Peyer's patch (tissue), 4 donors: ENCODE results near the gene ELP5. TPM values are rescaled to one million over a fixed set of nuclear protein-coding genes. Genes with fewer than 3 reads are reported as not detected.

Experiments
- DNase-seq, 3 donors: peaks; one replicate each; pipeline ENCODE4 v3.0.0-alpha.2; 2017 to 2019
- H3K27ac ChIP-seq, 4 donors: fragments of 200-600 bp; sonication (generic); one replicate each; pipeline ENCODE4 v1.5.1; 2016 to 2019
- H3K27me3 ChIP-seq, 2 donors: fragments of 200-600 bp; sonication (generic); one replicate each; pipeline ENCODE4 v1.5.1; 2019
- H3K36me3 ChIP-seq, 3 donors: fragments of 200-600 bp; sonication (generic); one replicate each; pipeline ENCODE4 v1.5.1; 2016 to 2019
- H3K4me1 ChIP-seq, 4 donors: fragments of 200-600 bp; sonication (generic); one replicate each; pipeline ENCODE4 v1.5.1; 2016 to 2019
- H3K4me3 ChIP-seq, 4 donors: fragments of 200-600 bp; sonication (generic); 1 replicate in 3 of 4; 2 replicates in 1 of 4; pipeline ENCODE4 v1.5.1; 2016 to 2019; ENCODE audit warnings: mild to moderate bottlenecking in 1 of 4
- H3K9me3 ChIP-seq, 4 donors: fragments of 200-600 bp; sonication (generic); one replicate each; pipeline ENCODE4 v1.5.1; 2016 to 2019; ENCODE audit warnings: mild to moderate bottlenecking in 1 of 4
- CTCF ChIP-seq, 6 experiments: fragments of 450-650 bp in 4 of 6; fragments of 200-600 bp in 2 of 6; sonication (generic) in 1 of 6; IDR thresholded peaks; one replicate each; pipeline ENCODE4 v1.5.1; 2017 to 2019; ENCODE audit warnings: antibody characterized with exemption in 6 of 6, mild to moderate bottlenecking in 3 of 6, moderate library complexity in 1 of 6
- POLR2A ChIP-seq, 2 donors: fragments of 450-650 bp; IDR thresholded peaks; one replicate each; pipeline ENCODE4 v1.5.1; 2017; ENCODE audit warnings: antibody characterized with exemption in 2 of 2, mild to moderate bottlenecking in 2 of 2, moderate library complexity in 2 of 2
- small RNA-seq, 2 donors: library from RNA; depleted of rRNA; stranded (forward); fragments of <200 nt; gene quantifications; one replicate each; pipeline ENCODE3, GENCODE V24; 2016
- total RNA-seq, 4 donors: library from RNA; depleted of rRNA; stranded (reverse); fragments of >200 nt; gene quantifications; one replicate each; pipeline ENCODE4 v1.1.0, GENCODE V29; 2016

ELP5 gene
- total RNA-seq, 4 donors from 2014 or later, result 15.1 to 75.1 (median 29.0) TPM

- peaks cover 4 to 33% (median 9%) of the 10 kb centered on the region in 4 donors for H3K4me1 ChIP-seq
- no peaks in the 10 kb centered on the region for H3K9me3 ChIP-seq
Measured at GRCh38 chr17:7308625-7309433, 56.8 kb downstream of the ELP5 start.

More at GRCh38 chr17:7308625-7309433, 56.8 kb downstream of the ELP5 start:
- TF ChIP-seq POLR2A (IDR thresholded peaks at IDR 0.05), result peak; percentile 35 to 62
- TF ChIP-seq CTCF (IDR thresholded peaks at IDR 0.05), result no peak
- Histone ChIP-seq H3K36me3 (peaks cover 0 to 41% (median 0%) of the 10 kb centered on the region in 3 donors), H3K27ac (peak overlapping the region; percentile 97 to 100 (median 100)), H3K27me3 (no peaks in the 10 kb centered on the region), H3K4me3 (peak overlapping the region; percentile 67 to 98 (median 96))
- peak; percentile 79 to 90 (median 89) for DNase-seq

Small RNA genes within 50 kb of the gene (small RNA-seq; reads per million reads assigned to genes)
- 0.82 to 5.5 reads per million in 2 donors for gene MIR324
- gene RF00019, result 0 reads per million in 2 donors

Other genes with a start within 250 kb of the ELP5 start
- gene RNASEK, start 239.6 kb upstream of the ELP5 start, total RNA-seq, result 100 to 1,000 TPM in 2 of 4 donors, 10 to 100 TPM in 2; 56.9 to 138 (median 109) TPM
- gene BCL6B, start 229.2 kb upstream of the ELP5 start, total RNA-seq, result 1 to 10 TPM in 2 of 4 donors, under 1 TPM in 2; 0.57 to 9.9 (median 1.4) TPM
- 10 to 100 TPM in 1 of 4 donors, 1 to 10 TPM in 3; 7.5 to 16.4 (median 8.8) TPM for gene SLC16A13, start 216.2 kb upstream of the ELP5 start, total RNA-seq
- gene SLC16A11, start 208.1 kb upstream of the ELP5 start, total RNA-seq, result 1 to 10 TPM in 1 of 4 donors, under 1 TPM in 1, not detected in 2; 0.94 to 1.1 TPM
- 1 to 10 TPM; 1.8 to 9.9 (median 5.6) TPM for gene CLEC10A, start 172.0 kb upstream of the ELP5 start, total RNA-seq
- gene ASGR2, start 137.4 kb upstream of the ELP5 start, total RNA-seq, result not detected
- 1 to 10 TPM in 1 of 4 donors, under 1 TPM in 2, not detected in 1; 0.88 to 2.5 (median 0.94) TPM for gene ASGR1, start 72.8 kb upstream of the ELP5 start, total RNA-seq
- 10 to 100 TPM in 2 of 4 donors, 1 to 10 TPM in 2; 2.6 to 15.7 (median 9.4) TPM for gene DLG4, start 32.4 kb upstream of the ELP5 start, total RNA-seq
- 1,000 to 10,000 TPM; 1,292 to 4,167 (median 1,553) TPM for gene ACADVL, start 32.3 kb upstream of the ELP5 start, total RNA-seq
- 10 to 100 TPM; 42.1 to 61.9 (median 50.1) TPM for gene DVL2, start 17.7 kb upstream of the ELP5 start, total RNA-seq
- gene PHF23, start 12.8 kb upstream of the ELP5 start, total RNA-seq, result 10 to 100 TPM; 22.2 to 38.8 (median 35.1) TPM
- 100 to 1,000 TPM; 288 to 521 (median 367) TPM for gene GABARAP, start 9.8 kb upstream of the ELP5 start, total RNA-seq
- gene CTDNEP1, start 481 bp upstream of the ELP5 start, total RNA-seq, result 10 to 100 TPM; 55.3 to 86.9 (median 76.4) TPM
- gene CLDN7, start 10.3 kb downstream of the ELP5 start, total RNA-seq, result 1,000 to 10,000 TPM in 1 of 4 donors, 100 to 1,000 TPM in 2, 10 to 100 TPM in 1; 80.0 to 1,052 (median 864) TPM
- gene SLC2A4, start 29.5 kb downstream of the ELP5 start, total RNA-seq, result 1 to 10 TPM in 3 of 4 donors, not detected in 1; 1.1 to 7.6 (median 4.8) TPM
- 10 to 100 TPM; 20.7 to 70.0 (median 24.6) TPM for gene YBX2, start 42.4 kb downstream of the ELP5 start, total RNA-seq
- gene EIF5A, start 55.4 kb downstream of the ELP5 start, total RNA-seq, result 100 to 1,000 TPM in 3 of 4 donors, 10 to 100 TPM in 1; 94.4 to 128 (median 120) TPM
- 100 to 1,000 TPM in 1 of 4 donors, 10 to 100 TPM in 3; 93.2 to 148 (median 94.2) TPM for gene GPS2, start 63.1 kb downstream of the ELP5 start, total RNA-seq
- 10 to 100 TPM; 23.3 to 69.0 (median 53.9) TPM for gene NEURL4, start 77.1 kb downstream of the ELP5 start, total RNA-seq
- gene ACAP1, start 84.3 kb downstream of the ELP5 start, total RNA-seq, result 100 to 1,000 TPM in 1 of 4 donors, 10 to 100 TPM in 3; 15.6 to 696 (median 24.0) TPM
- gene KCTD11, start 99.9 kb downstream of the ELP5 start, total RNA-seq, result 1 to 10 TPM; 2.5 to 8.9 (median 7.1) TPM
- not detected for gene TMEM95, start 102.9 kb downstream of the ELP5 start, total RNA-seq
- gene TNK1, start 128.9 kb downstream of the ELP5 start, total RNA-seq, result 10 to 100 TPM; 19.8 to 54.4 (median 44.4) TPM
- gene PLSCR3, start 142.3 kb downstream of the ELP5 start, total RNA-seq, result 10 to 100 TPM; 10.7 to 38.8 (median 21.9) TPM
- 100 to 1,000 TPM in 2 of 4 donors, 10 to 100 TPM in 2; 37.1 to 334 (median 126) TPM for gene TMEM256, start 151.9 kb downstream of the ELP5 start, total RNA-seq
- gene NLGN2, start 155.6 kb downstream of the ELP5 start, total RNA-seq, result 1 to 10 TPM in 3 of 4 donors, under 1 TPM in 1; 0.88 to 9.9 (median 5.8) TPM
- gene SPEM1, start 168.1 kb downstream of the ELP5 start, total RNA-seq, result not detected
- not detected for gene SPEM2, start 173.4 kb downstream of the ELP5 start, total RNA-seq
- not detected for gene SPEM3, start 176.6 kb downstream of the ELP5 start, total RNA-seq
- 10 to 100 TPM in 3 of 4 donors, 1 to 10 TPM in 1; 4.1 to 21.7 (median 17.0) TPM for gene TMEM102, start 183.2 kb downstream of the ELP5 start, total RNA-seq
- 1 to 10 TPM in 1 of 4 donors, not detected in 3; 1.0 TPM for gene FGF11, start 187.3 kb downstream of the ELP5 start, total RNA-seq
- 1 to 10 TPM; 4.0 to 9.1 (median 5.8) TPM for gene CHRNB1, start 192.8 kb downstream of the ELP5 start, total RNA-seq
- 10 to 100 TPM; 15.1 to 27.3 (median 24.5) TPM for gene ZBTB4, start 227.4 kb downstream of the ELP5 start, total RNA-seq
- gene SLC35G6, start 229.2 kb downstream of the ELP5 start, total RNA-seq, result not detected
- gene POLR2A, start 232.2 kb downstream of the ELP5 start, total RNA-seq, result 100 to 1,000 TPM in 3 of 4 donors, 10 to 100 TPM in 1; 94.6 to 204 (median 157) TPM